DOHH2 (cell line): ENCODE results near the gene OR2A25.

ENCODE experiments used
- CTCF ChIP-seq: fragments of 200-600 bp; sonication (generic); IDR thresholded peaks from one replicate; pipeline ENCODE4 v1.5.1; 2014; ENCODE audit warnings: antibody characterized with exemption, mild to moderate bottlenecking, low read depth, low read length; ENCODE audit not compliant: poor library complexity, severe bottlenecking
- EZH2phosphoT487 ChIP-seq: fragments of 200-600 bp; sonication (generic); IDR thresholded peaks from 2 replicates; pipeline ENCODE4 v1.6.1; 2017; ENCODE audit warnings: borderline replicate concordance, mild to moderate bottlenecking, antibody characterized with exemption, low read length, moderate library complexity, mixed read lengths

GRCh38 chr7:144050093-144050492, 19.5 kb upstream of the OR2A25 start:
- TF ChIP-seq CTCF (no peak), EZH2phosphoT487 (no peak)
